ENCODE measurements around the gene DESI2.

GRCh38 chr1:244651956-244652622 lies 837 bp upstream of the DESI2 start:
- no peak for TF ChIP-seq POLR2AphosphoS5 (IDR thresholded peaks at IDR 0.05; ENCODE audit: borderline replicate concordance, low read depth, low read length)
- TF ChIP-seq EZH2 (IDR thresholded peaks at IDR 0.05), result no peak
- no peak for TF ChIP-seq FOXP2 (optimal IDR thresholded peaks at IDR 0.05; ENCODE audit: control extremely low read depth, extremely low read length, insufficient read depth)
